ENCODE measurements around the gene IPCEF1. TPM values are rescaled to one million over a fixed set of nuclear protein-coding genes. Genes with fewer than 3 reads are reported as not detected.

The IPCEF1 gene
- total RNA-seq, 1 donor from 2014 or later, result 0.61 TPM

GRCh38 chr6:154223296-154223695 lies 133.3 kb downstream of the IPCEF1 start:
- TF ChIP-seq CTCF (IDR thresholded peaks at IDR 0.05; ENCODE audit: partially characterized antibody, unreplicated experiment), result no peak
- Mint-ChIP-seq H3K9me3 (ENCODE audit: unreplicated experiment) (no peaks in the 10 kb centered on the region), H3K4me1 (ENCODE audit: low read depth, unreplicated experiment) (peaks cover 2% of the 10 kb centered on the region), H3K27me3 (ENCODE audit: unreplicated experiment) (no peaks in the 10 kb centered on the region), H3K36me3 (ENCODE audit: unreplicated experiment) (no peaks in the 10 kb centered on the region), H3K27ac (ENCODE audit: unreplicated experiment) (no peak overlapping the region), H3K4me3 (ENCODE audit: unreplicated experiment) (no peak overlapping the region)
- DNase-seq, result no peak

GRCh38 chr6:154222716-154223115 lies 133.9 kb downstream of the IPCEF1 start:
- no peak for TF ChIP-seq CTCF (IDR thresholded peaks at IDR 0.05; ENCODE audit: partially characterized antibody, unreplicated experiment)
- H3K27me3 Mint-ChIP-seq (ENCODE audit: unreplicated experiment), result no peaks in the 10 kb centered on the region
- no peaks in the 10 kb centered on the region for H3K36me3 Mint-ChIP-seq (ENCODE audit: unreplicated experiment)
- H3K4me1 Mint-ChIP-seq (ENCODE audit: low read depth, unreplicated experiment), result peaks cover 4% of the 10 kb centered on the region
- H3K9me3 Mint-ChIP-seq (ENCODE audit: unreplicated experiment), result no peaks in the 10 kb centered on the region
- H3K4me3 Mint-ChIP-seq (ENCODE audit: unreplicated experiment), result no peak overlapping the region
- no peak overlapping the region for H3K27ac Mint-ChIP-seq (ENCODE audit: unreplicated experiment)
- no peak for DNase-seq

GRCh38 chr6:154219250-154219649 lies 137.4 kb downstream of the IPCEF1 start:
- H3K36me3 Mint-ChIP-seq (ENCODE audit: unreplicated experiment), result no peaks in the 10 kb centered on the region
- H3K4me3 Mint-ChIP-seq (ENCODE audit: unreplicated experiment), result no peak overlapping the region
- no peaks in the 10 kb centered on the region for H3K9me3 Mint-ChIP-seq (ENCODE audit: unreplicated experiment)
- no peak for DNase-seq
- H3K4me1 Mint-ChIP-seq (ENCODE audit: low read depth, unreplicated experiment), result peaks cover 4% of the 10 kb centered on the region
- no peaks in the 10 kb centered on the region for H3K27me3 Mint-ChIP-seq (ENCODE audit: unreplicated experiment)
- no peak overlapping the region for H3K27ac Mint-ChIP-seq (ENCODE audit: unreplicated experiment)
- no peak for TF ChIP-seq CTCF (IDR thresholded peaks at IDR 0.05; ENCODE audit: partially characterized antibody, unreplicated experiment)

- Mint-ChIP-seq H3K9me3 (ENCODE audit: unreplicated experiment) (no peaks in the 10 kb centered on the region), H3K4me1 (ENCODE audit: low read depth, unreplicated experiment) (peaks cover 4% of the 10 kb centered on the region), H3K4me3 (ENCODE audit: unreplicated experiment) (no peak overlapping the region), H3K27me3 (ENCODE audit: unreplicated experiment) (no peaks in the 10 kb centered on the region), H3K27ac (ENCODE audit: unreplicated experiment) (no peak overlapping the region), H3K36me3 (ENCODE audit: unreplicated experiment) (no peaks in the 10 kb centered on the region)
- DNase-seq, result no peak
- no peak for TF ChIP-seq CTCF (IDR thresholded peaks at IDR 0.05; ENCODE audit: partially characterized antibody, unreplicated experiment)
Measured at GRCh38 chr6:154218787-154219186, 137.8 kb downstream of the IPCEF1 start.

GRCh38 chr6:154218301-154218700 lies 138.3 kb downstream of the IPCEF1 start:
- Mint-ChIP-seq H3K27me3 (ENCODE audit: unreplicated experiment) (no peaks in the 10 kb centered on the region), H3K4me3 (ENCODE audit: unreplicated experiment) (no peak overlapping the region), H3K27ac (ENCODE audit: unreplicated experiment) (no peak overlapping the region), H3K9me3 (ENCODE audit: unreplicated experiment) (no peaks in the 10 kb centered on the region), H3K4me1 (ENCODE audit: low read depth, unreplicated experiment) (peaks cover 4% of the 10 kb centered on the region), H3K36me3 (ENCODE audit: unreplicated experiment) (no peaks in the 10 kb centered on the region)
- TF ChIP-seq CTCF (IDR thresholded peaks at IDR 0.05; ENCODE audit: partially characterized antibody, unreplicated experiment), result no peak
- DNase-seq, result no peak

Data from glutamatergic neuron (in vitro differentiated cells).